HepG2 (cell line): ENCODE measurements around the gene SEC24A. TPM values are rescaled to one million over a fixed set of nuclear protein-coding genes. Genes with fewer than 3 reads are reported as not detected.

Experiments used
- CENPX ChIP-seq: sonication (generic); formaldehyde crosslinking; IDR thresholded peaks from 2 replicates; pipeline ENCODE4 v1.9.0; 2021; ENCODE audit warnings: mild to moderate bottlenecking, missing genetic modification reagents, moderate library complexity
- GATAD2A ChIP-seq: IDR thresholded peaks from 2 replicates; pipeline ENCODE4 v1.6.1; 2016
- REL ChIP-seq: sonication (generic); formaldehyde crosslinking; conservative IDR thresholded peaks from 2 replicates; pipeline ENCODE4 v1.8.0; 2022; ENCODE audit warnings: mild to moderate bottlenecking, missing genetic modification reagents, moderate library complexity
- TAF1 ChIP-seq: sonication (generic); formaldehyde crosslinking; IDR thresholded peaks from 2 replicates; pipeline ENCODE4 v1.4.0; 2020; ENCODE audit warnings: missing genetic modification reagents
- TCF7 ChIP-seq: sonication (generic); IDR thresholded peaks from 2 replicates; pipeline ENCODE4 v1.6.1; 2016; ENCODE audit warnings: antibody characterized with exemption, low read depth
- ZNF180 ChIP-seq: sonication (generic); formaldehyde crosslinking; IDR thresholded peaks from 2 replicates; pipeline ENCODE4 v1.4.0; 2020; ENCODE audit warnings: low read depth, missing genetic modification reagents, borderline replicate concordance
- ZNF44 ChIP-seq: sonication (generic); formaldehyde crosslinking; IDR thresholded peaks from 2 replicates; pipeline ENCODE4 v1.5.1; 2020; ENCODE audit warnings: mild to moderate bottlenecking, missing genetic modification reagents
- ZNF577 ChIP-seq: sonication (generic); formaldehyde crosslinking; IDR thresholded peaks from 2 replicates; pipeline ENCODE4 v1.4.0; 2020; ENCODE audit warnings: mild to moderate bottlenecking, low read depth, missing genetic modification reagents, borderline replicate concordance
- ZNF674 ChIP-seq: sonication (generic); formaldehyde crosslinking; IDR thresholded peaks from 2 replicates; pipeline ENCODE4 v1.5.0; 2020; ENCODE audit warnings: low read depth, mild to moderate bottlenecking, missing genetic modification reagents
- ZNF703 ChIP-seq: sonication (generic); formaldehyde crosslinking; IDR thresholded peaks from 2 replicates; pipeline ENCODE4 v1.5.1; 2020; ENCODE audit warnings: missing genetic modification reagents, mild to moderate bottlenecking, moderate library complexity, borderline replicate concordance
- ZNF713 ChIP-seq: sonication (generic); formaldehyde crosslinking; IDR thresholded peaks from 2 replicates; pipeline ENCODE4 v1.4.0; 2020; ENCODE audit warnings: mild to moderate bottlenecking, missing genetic modification reagents
- ZNF749 ChIP-seq: sonication (generic); formaldehyde crosslinking; IDR thresholded peaks from 2 replicates; pipeline ENCODE4 v1.8.0; 2022; ENCODE audit warnings: mild to moderate bottlenecking, missing genetic modification reagents, moderate library complexity, borderline replicate concordance
- ZNF816 ChIP-seq: sonication (generic); formaldehyde crosslinking; IDR thresholded peaks from 2 replicates; pipeline ENCODE4 v1.8.0; 2022; ENCODE audit warnings: missing genetic modification reagents, mild to moderate bottlenecking, borderline replicate concordance
- polyA plus RNA-seq, 8 experiments: library from polyadenylated mRNA; depleted of rRNA in 3 of 8; stranded (reverse) in 7 of 8; unstranded in 1 of 8; fragments of >200 nt; fragmentation: Illumina TruSeq in 4 of 8; extraction: Trizol in 4 of 8; gene quantifications; 2 replicates each; pipeline versions ENCODE4 v1.2.1 to v1.2.3, GENCODE V29; 2011 to 2016; ENCODE audit warnings: low read depth in 4 of 8, missing spikeins in 1 of 8, mixed read lengths in 1 of 8; ENCODE audit not compliant: insufficient read depth in 1 of 8
- total RNA-seq, 5 experiments: library from RNA; depleted of rRNA; stranded (reverse); fragments of >200 nt; fragmentation: Illumina TruSeq; extraction: Trizol; gene quantifications; 2 replicates each; pipeline ENCODE4 v1.2.3, GENCODE V29; 2016; ENCODE audit warnings: low read depth in 1 of 5
- TF ChIP-seq, protein P1 (sequence below): sonication (generic); formaldehyde crosslinking; IDR thresholded peaks from 2 replicates; pipeline ENCODE4 v1.5.0; 2020; ENCODE audit warnings: mild to moderate bottlenecking, missing genetic modification reagents, moderate library complexity
- TF ChIP-seq, protein P2 (sequence below): sonication (generic); formaldehyde crosslinking; IDR thresholded peaks from 2 replicates; pipeline ENCODE4 v1.8.1; 2022; ENCODE audit warnings: mild to moderate bottlenecking, missing genetic modification reagents
- TF ChIP-seq, protein P3 (sequence below): sonication (generic); formaldehyde crosslinking; IDR thresholded peaks from 2 replicates; pipeline ENCODE4 v1.4.0; 2020; ENCODE audit warnings: missing genetic modification reagents, borderline replicate concordance
- TF ChIP-seq, protein P4 (sequence below): sonication (generic); formaldehyde crosslinking; IDR thresholded peaks from 2 replicates; pipeline ENCODE4 v1.4.0; 2020; ENCODE audit warnings: mild to moderate bottlenecking, missing genetic modification reagents
- TF ChIP-seq, protein P5 (sequence below): IDR thresholded peaks from 2 replicates; pipeline ENCODE4 v1.6.1; 2016

SEC24A gene
- total and polyA plus RNA-seq, 2 of the 13 experiments (the other 11 are each of a cell fraction or from before 2014, with no cell fraction given): 30.5 to 56.8 TPM

DNA sequence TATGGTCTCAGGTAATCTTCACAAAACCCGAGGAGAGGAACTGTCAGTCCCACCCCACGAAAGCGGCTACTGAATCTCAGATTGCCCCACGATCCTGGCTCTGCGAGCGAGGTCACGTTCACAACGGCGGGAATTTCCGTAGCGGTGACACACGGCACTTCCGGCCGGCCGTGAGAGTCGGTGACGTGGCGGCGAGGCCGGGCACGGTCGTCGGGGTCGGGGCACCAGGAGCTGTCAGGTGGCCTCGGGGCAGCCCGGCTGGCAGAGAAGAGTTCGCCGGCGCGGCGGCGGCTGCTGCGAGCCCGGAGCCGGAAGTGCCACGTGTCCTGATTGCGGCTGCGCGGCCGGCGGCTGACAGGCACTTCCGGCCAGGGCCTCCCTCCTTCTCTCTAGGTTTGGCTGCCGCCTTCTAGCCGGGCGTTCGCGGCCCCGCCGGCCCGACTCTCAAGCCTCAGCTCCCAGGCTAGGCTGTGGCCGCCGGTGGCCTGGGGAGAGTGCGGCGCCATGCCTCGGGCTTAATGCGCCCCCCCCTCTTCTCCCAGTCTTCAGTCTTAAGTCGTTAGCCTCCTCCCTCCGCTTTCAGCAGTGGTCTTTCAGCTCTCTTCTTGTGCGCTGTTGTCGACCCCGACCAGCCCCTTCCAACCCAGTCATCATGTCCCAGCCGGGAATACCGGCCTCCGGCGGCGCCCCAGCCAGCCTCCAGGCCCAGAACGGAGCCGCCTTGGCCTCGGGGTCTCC lies at the start of gene SEC24A (continued):
- TF ChIP-seq, protein P1, sequence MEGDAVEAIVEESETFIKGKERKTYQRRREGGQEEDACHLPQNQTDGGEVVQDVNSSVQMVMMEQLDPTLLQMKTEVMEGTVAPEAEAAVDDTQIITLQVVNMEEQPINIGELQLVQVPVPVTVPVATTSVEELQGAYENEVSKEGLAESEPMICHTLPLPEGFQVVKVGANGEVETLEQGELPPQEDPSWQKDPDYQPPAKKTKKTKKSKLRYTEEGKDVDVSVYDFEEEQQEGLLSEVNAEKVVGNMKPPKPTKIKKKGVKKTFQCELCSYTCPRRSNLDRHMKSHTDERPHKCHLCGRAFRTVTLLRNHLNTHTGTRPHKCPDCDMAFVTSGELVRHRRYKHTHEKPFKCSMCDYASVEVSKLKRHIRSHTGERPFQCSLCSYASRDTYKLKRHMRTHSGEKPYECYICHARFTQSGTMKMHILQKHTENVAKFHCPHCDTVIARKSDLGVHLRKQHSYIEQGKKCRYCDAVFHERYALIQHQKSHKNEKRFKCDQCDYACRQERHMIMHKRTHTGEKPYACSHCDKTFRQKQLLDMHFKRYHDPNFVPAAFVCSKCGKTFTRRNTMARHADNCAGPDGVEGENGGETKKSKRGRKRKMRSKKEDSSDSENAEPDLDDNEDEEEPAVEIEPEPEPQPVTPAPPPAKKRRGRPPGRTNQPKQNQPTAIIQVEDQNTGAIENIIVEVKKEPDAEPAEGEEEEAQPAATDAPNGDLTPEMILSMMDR: no peak; the same call in 1 of the 2 replicates
- TF ChIP-seq ZNF674 (CRISPR knock-in tag): no peak
- TF ChIP-seq GATAD2A: peak; percentile 90
- TF ChIP-seq ZNF180: peak; percentile 44; the same call in 1 of the 2 replicates
- no peak for TF ChIP-seq ZNF713 (CRISPR knock-in tag)
- TF ChIP-seq, protein P2, sequence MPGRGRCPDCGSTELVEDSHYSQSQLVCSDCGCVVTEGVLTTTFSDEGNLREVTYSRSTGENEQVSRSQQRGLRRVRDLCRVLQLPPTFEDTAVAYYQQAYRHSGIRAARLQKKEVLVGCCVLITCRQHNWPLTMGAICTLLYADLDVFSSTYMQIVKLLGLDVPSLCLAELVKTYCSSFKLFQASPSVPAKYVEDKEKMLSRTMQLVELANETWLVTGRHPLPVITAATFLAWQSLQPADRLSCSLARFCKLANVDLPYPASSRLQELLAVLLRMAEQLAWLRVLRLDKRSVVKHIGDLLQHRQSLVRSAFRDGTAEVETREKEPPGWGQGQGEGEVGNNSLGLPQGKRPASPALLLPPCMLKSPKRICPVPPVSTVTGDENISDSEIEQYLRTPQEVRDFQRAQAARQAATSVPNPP: peak; percentile 91
- TF ChIP-seq ZNF577: no peak; the same call in 1 of the 2 replicates
- TF ChIP-seq, protein P3, sequence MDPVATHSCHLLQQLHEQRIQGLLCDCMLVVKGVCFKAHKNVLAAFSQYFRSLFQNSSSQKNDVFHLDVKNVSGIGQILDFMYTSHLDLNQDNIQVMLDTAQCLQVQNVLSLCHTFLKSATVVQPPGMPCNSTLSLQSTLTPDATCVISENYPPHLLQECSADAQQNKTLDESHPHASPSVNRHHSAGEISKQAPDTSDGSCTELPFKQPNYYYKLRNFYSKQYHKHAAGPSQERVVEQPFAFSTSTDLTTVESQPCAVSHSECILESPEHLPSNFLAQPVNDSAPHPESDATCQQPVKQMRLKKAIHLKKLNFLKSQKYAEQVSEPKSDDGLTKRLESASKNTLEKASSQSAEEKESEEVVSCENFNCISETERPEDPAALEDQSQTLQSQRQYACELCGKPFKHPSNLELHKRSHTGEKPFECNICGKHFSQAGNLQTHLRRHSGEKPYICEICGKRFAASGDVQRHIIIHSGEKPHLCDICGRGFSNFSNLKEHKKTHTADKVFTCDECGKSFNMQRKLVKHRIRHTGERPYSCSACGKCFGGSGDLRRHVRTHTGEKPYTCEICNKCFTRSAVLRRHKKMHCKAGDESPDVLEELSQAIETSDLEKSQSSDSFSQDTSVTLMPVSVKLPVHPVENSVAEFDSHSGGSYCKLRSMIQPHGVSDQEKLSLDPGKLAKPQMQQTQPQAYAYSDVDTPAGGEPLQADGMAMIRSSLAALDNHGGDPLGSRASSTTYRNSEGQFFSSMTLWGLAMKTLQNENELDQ: peak; percentile 95
- peak; percentile 52; the same call in 1 of the 2 replicates for TF ChIP-seq ZNF44 (CRISPR knock-in tag)
- TF ChIP-seq TCF7: no peak
- peak; percentile 96 for TF ChIP-seq REL (CRISPR knock-in tag)
- TF ChIP-seq, protein P4, sequence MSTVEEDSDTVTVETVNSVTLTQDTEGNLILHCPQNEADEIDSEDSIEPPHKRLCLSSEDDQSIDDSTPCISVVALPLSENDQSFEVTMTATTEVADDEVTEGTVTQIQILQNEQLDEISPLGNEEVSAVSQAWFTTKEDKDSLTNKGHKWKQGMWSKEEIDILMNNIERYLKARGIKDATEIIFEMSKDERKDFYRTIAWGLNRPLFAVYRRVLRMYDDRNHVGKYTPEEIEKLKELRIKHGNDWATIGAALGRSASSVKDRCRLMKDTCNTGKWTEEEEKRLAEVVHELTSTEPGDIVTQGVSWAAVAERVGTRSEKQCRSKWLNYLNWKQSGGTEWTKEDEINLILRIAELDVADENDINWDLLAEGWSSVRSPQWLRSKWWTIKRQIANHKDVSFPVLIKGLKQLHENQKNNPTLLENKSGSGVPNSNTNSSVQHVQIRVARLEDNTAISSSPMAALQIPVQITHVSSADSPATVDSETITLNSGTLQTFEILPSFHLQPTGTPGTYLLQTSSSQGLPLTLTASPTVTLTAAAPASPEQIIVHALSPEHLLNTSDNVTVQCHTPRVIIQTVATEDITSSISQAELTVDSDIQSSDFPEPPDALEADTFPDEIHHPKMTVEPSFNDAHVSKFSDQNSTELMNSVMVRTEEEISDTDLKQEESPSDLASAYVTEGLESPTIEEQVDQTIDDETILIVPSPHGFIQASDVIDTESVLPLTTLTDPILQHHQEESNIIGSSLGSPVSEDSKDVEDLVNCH (CRISPR knock-in tag): 0 out of 2 replicates have a peak, but pooled peaks have one; percentile 61
- TF ChIP-seq CENPX: no peak
- TF ChIP-seq ZNF749 (CRISPR knock-in tag): peak; percentile 80; the same call in 1 of the 2 replicates
- peak; percentile 98 for TF ChIP-seq ZNF816 (CRISPR knock-in tag)
- no peak for TF ChIP-seq ZNF703 (CRISPR knock-in tag)
- peak; percentile 83 for TF ChIP-seq TAF1
- TF ChIP-seq, protein P5, sequence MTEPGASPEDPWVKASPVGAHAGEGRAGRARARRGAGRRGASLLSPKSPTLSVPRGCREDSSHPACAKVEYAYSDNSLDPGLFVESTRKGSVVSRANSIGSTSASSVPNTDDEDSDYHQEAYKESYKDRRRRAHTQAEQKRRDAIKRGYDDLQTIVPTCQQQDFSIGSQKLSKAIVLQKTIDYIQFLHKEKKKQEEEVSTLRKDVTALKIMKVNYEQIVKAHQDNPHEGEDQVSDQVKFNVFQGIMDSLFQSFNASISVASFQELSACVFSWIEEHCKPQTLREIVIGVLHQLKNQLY (CRISPR knock-in tag): peak; percentile 78; the same call in 1 of the 2 replicates
